Adipocyte (in vitro differentiated cells): ENCODE results near the gene RASA3.

Source experiments
- DNase-seq: peaks from one replicate; pipeline ENCODE4 v3.0.0-alpha.2; 2015; ENCODE audit warnings: low read depth
- H3K27me3 ChIP-seq: replicated peaks from 2 replicates; pipeline ENCODE4 v1.7.0; 2013; ENCODE audit warnings: mild to moderate bottlenecking, low read length, moderate library complexity; ENCODE audit not compliant: control insufficient read depth, insufficient read depth
- H3K36me3 ChIP-seq: 2 replicates; pipeline ENCODE4 v1.7.0; 2013; ENCODE audit warnings: low read length, mild to moderate bottlenecking, moderate library complexity; ENCODE audit not compliant: control insufficient read depth, insufficient read depth, severe bottlenecking
- H3K4me1 ChIP-seq: 2 replicates; pipeline ENCODE4 v1.7.0; 2013; ENCODE audit warnings: mild to moderate bottlenecking, low read length, moderate library complexity; ENCODE audit not compliant: control insufficient read depth, insufficient read depth
- H3K4me3 ChIP-seq: 2 replicates; pipeline ENCODE4 v1.7.0; 2013; ENCODE audit warnings: mild to moderate bottlenecking, low read length, moderate library complexity
- H3K9ac ChIP-seq: 2 replicates; pipeline ENCODE4 v1.7.0; 2013; ENCODE audit warnings: mild to moderate bottlenecking, low read length, moderate library complexity
- H3K9me3 ChIP-seq: 2 replicates; pipeline ENCODE4 v1.7.0; 2013; ENCODE audit warnings: mild to moderate bottlenecking, low read length, moderate library complexity; ENCODE audit not compliant: control insufficient read depth

Gene RASA3

DNA sequence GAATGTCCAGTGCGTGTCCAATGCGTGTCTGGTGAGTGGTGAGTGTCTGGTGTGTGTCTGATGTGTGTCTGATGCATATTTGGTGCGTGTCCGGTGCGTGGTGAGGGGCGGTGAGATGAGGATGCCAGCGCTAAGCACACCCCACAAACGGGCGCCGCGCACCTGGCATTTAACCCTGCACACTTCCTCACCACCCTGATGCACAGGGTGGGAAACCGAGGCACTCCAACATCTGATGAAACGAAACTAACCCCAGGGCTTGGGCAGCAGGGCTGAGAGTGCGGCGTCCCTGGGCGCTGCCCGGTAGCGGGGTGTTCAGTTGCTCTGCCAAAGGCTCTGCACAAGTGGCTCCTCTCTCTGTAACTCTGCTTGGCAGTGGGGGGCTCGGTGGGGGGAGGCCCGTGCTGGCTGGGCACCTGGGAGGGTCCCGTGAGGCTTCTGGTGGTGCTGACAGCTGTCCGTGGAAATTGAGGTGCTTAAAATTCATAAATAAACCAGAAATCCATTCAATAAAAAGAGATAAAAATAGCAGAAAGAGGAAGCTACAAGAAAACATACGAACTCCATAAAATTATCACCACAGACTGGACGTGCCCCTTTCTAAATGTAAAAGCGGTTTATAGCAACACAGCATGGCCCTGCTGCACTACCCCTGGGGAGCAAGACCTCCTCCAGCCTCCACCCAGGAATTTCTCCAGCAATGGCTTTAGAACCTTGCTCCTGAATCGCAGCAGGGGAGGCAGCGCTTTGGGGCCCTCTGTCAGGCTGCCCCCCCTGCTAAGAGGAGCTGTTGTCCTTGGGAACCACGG, 76.0 kb downstream of the RASA3 start:
- no peak for DNase-seq
- peaks cover 29% of the 10 kb centered on the region for H3K36me3 ChIP-seq
- H3K4me1 ChIP-seq, result peaks cover 36% of the 10 kb centered on the region
- no peaks in the 10 kb centered on the region for H3K9me3 ChIP-seq
- H3K4me3 ChIP-seq, result no peak overlapping the region
- no peaks in the 10 kb centered on the region for H3K27me3 ChIP-seq
- peak overlapping the region; percentile 59 for H3K9ac ChIP-seq

DNA sequence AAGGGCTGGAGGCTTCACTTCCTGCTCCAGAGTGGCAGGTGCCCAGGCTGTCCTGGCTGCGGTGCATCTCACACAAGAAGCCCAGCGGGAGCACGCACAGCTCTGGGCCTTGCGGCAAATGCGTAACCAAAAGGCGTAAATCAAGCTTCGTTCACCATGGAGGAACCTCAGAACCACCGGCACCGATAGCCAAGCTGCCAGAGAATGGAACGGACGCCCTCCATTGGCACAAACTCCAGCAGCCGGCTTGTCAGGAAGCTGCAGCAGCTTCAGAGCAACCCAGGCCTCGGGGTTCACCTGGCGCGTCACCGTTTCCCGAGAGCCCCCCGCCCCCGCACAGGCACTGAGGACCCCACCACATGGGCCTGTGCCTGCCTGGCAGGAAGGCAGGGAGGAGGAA, 76.7 kb downstream of the RASA3 start:
- H3K4me1 ChIP-seq, result peaks cover 36% of the 10 kb centered on the region
- no peak overlapping the region for H3K4me3 ChIP-seq
- H3K36me3 ChIP-seq, result peaks cover 29% of the 10 kb centered on the region
- no peak overlapping the region for H3K9ac ChIP-seq
- no peak for DNase-seq
- H3K27me3 ChIP-seq, result no peaks in the 10 kb centered on the region
- no peaks in the 10 kb centered on the region for H3K9me3 ChIP-seq

DNA sequence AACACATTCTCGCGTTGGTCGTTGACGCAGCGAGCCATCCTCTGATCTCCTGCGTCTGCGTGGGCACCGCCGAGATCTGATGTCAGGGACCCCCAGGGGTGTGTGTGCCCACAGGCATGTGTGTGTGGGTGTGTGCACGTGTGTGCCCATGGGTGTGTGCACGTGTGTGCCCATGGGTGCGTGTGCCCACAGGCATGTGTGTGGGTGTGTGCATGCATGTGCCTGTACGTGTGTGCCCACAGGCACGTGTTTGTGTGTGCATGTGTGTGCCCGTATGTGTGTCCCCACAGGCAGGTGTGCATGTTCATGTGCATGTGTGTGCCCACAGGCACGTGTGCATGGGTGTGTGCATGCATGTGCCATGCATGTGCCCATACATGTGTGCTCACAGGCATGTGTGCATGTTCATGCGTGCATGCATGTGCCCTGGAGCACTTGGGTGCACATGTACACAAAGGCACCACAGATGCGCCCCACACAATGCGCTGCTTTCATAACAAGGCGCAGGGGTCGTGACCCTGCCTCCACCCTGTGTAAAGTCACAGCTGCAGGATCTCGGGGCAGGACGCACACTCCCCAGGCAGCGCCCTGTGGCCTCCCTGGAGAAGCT, 77.5 kb downstream of the RASA3 start:
- H3K9ac ChIP-seq, result no peak overlapping the region
- no peaks in the 10 kb centered on the region for H3K9me3 ChIP-seq
- H3K36me3 ChIP-seq, result peaks cover 33% of the 10 kb centered on the region
- DNase-seq, result no peak
- no peak overlapping the region for H3K4me3 ChIP-seq
- H3K27me3 ChIP-seq, result no peaks in the 10 kb centered on the region
- peaks cover 31% of the 10 kb centered on the region for H3K4me1 ChIP-seq

DNA sequence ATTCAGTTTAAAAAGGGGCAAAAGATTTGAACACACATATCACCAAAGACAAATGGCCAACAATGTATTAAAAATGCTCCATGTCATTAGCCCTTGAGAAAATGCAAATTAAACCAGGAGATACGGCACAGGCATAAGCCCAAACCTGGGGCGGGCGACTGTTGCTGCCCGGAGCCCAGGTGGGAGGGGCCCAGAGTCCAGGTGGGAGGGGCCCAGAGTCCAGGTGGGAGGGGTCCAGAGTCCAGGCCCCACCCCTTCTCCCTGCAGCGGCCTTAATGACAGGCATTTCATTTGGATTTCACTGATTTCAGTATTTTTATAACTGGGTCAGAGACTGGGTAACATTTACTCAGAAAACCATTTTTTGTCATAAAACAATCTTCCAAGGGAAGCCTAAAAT, 78.2 kb downstream of the RASA3 start:
- peaks cover 29% of the 10 kb centered on the region for H3K36me3 ChIP-seq
- no peak for DNase-seq

DNA sequence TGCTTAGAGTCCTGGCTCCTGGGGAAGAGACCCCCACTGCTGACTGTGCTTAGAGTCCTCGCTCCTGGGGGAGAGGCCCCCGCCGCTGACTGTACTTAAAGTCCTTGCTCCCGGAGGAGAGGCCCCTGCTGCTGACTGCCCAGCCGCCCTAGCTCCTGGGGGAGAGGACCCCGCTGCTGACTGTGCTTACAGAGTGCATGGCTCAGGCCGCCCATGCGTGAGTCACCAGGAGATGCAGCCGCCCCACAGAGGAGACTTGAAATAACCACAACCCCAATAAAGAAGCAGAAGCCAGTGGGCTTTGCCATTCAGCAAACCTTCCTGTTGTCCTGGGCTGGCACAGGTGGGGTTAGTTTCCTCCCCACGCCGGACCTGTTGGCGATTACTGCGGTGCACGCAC, 79.4 kb downstream of the RASA3 start:
- DNase-seq, result peak; percentile 41
- Histone ChIP-seq H3K9me3 (no peaks in the 10 kb centered on the region), H3K4me1 (peaks cover 29% of the 10 kb centered on the region), H3K36me3 (peaks cover 25% of the 10 kb centered on the region), H3K27me3 (no peaks in the 10 kb centered on the region), H3K9ac (peak overlapping the region; percentile 72), H3K4me3 (no peak overlapping the region)

More for the DNA sequence above, 78.2 kb downstream of the RASA3 start:
- H3K9me3 ChIP-seq, result no peaks in the 10 kb centered on the region
- no peak overlapping the region for H3K4me3 ChIP-seq
- H3K4me1 ChIP-seq, result peaks cover 29% of the 10 kb centered on the region
- no peak overlapping the region for H3K9ac ChIP-seq
- H3K27me3 ChIP-seq, result no peaks in the 10 kb centered on the region

DNA sequence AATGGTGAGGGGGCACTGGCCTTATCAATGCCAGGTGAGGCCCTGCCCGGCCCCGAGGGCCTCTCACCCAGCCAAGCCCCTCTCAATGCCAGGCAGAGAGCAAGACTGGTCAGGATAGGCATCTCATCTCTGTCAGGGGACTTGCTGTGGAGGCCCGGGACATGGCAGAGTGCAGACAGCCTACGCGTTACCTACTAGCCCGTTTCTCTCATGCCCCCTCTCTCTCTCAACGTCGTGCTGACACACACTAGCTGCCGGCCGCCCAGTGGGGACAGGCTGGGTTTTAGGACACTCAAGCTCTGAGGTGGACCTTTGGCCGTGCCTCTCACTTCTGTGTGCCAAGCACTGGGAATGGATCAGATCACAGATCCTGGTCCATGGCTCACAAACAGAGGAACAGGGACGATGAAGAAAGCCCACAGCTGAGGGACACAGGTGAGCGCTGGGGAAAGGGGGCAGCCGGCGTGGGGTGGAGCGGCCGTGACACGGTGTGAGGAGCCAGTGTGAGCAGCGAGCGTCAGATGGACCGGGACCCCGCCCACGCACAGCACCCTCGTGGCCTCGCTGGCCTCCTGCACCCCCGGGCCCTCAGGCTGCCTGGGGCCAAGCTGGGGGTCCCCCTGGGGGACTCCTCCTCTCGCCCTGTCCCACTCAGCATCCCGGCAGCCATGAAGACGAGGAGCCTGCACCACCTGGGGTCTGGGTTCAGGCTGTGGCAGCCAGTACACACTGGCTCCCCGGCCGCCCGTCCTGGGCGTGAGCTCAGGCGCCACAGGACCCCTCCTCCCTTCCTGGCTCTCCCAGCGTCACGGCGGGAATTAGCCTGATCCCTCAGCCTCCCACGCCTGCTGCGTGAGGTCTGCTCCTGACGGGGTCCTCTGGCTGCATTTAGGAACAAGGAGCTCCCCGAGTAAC, 81.6 kb downstream of the RASA3 start:
- Histone ChIP-seq H3K36me3 (peaks cover 23% of the 10 kb centered on the region), H3K9ac (no peak overlapping the region), H3K27me3 (no peaks in the 10 kb centered on the region), H3K4me1 (peaks cover 30% of the 10 kb centered on the region), H3K4me3 (no peak overlapping the region), H3K9me3 (no peaks in the 10 kb centered on the region)
- DNase-seq, result no peak

DNA sequence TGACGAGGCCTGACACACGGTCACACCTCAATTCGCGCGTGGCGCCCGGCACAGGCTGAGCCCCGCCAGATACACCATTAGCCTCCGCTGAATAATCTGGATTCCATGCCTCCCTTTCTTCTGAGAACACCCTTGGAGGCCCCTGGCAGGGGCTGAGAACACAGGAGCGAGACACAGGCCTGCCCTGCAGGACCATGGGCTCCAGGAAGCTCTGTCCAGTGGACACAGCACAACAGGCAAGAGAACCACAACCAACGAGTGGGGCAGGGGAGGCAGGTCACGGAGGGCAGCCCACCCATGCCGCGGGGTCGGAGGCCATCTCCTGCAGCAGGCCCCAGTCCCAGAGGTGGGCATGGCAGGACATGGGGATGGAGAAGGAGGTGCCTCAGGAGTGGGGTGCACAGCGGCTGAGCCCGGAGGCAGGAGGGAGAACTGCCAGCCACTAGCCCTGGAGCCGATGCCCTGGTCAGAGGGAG, 82.8 kb downstream of the RASA3 start:
- H3K36me3 ChIP-seq, result peaks cover 12% of the 10 kb centered on the region

DNA sequence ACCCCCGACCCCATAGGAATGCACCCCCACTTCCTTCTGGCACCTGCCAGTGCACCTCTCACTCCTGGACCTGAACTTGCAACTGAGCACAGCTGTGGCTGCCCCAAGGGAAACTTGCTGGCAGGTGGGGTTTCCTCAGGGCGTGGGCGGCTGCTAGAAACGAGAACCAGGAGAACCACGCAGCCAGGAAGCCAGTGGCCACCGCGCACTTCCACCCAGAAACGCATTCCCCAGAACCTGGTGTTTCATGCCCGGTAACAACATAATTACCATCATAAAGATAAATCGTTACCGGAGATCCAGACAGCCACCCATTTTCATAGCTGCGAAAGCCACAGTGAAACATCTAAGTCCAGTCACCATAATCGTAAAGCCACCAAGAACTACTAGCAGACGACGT, 83.4 kb downstream of the RASA3 start:
- Histone ChIP-seq H3K27me3 (no peaks in the 10 kb centered on the region), H3K36me3 (peaks cover 11% of the 10 kb centered on the region), H3K9me3 (no peaks in the 10 kb centered on the region), H3K9ac (no peak overlapping the region), H3K4me1 (peaks cover 40% of the 10 kb centered on the region), H3K4me3 (no peak overlapping the region)
- DNase-seq, result no peak

More for the DNA sequence above, 82.8 kb downstream of the RASA3 start:
- Histone ChIP-seq H3K27me3 (no peaks in the 10 kb centered on the region), H3K4me3 (no peak overlapping the region), H3K9ac (no peak overlapping the region), H3K9me3 (no peaks in the 10 kb centered on the region), H3K4me1 (peaks cover 39% of the 10 kb centered on the region)
- DNase-seq, result no peak

DNA sequence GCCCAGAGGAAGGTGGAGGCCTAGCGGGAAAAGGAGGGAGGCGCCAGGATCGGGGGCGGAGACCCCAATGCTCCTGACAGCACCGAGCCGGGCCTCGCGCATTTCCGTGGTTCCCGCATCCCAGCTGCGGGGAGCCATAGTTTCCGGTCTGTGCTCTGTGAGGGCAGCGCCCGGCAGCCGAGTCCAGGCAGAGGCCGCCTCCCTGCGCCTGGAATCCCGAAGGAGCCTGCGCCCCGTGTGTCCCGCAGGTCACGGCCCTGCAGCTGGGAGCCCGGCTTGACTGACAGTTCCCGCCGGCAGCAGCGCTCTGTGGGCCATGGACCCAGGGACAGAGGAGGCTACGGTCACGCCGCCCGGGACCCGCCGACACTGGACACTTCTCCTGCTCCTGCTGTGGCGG, 84.0 kb downstream of the RASA3 start:
- Histone ChIP-seq H3K9ac (no peak overlapping the region), H3K4me3 (no peak overlapping the region), H3K4me1 (peaks cover 37% of the 10 kb centered on the region), H3K9me3 (no peaks in the 10 kb centered on the region), H3K36me3 (peaks cover 11% of the 10 kb centered on the region), H3K27me3 (no peaks in the 10 kb centered on the region)
- DNase-seq, result no peak

DNA sequence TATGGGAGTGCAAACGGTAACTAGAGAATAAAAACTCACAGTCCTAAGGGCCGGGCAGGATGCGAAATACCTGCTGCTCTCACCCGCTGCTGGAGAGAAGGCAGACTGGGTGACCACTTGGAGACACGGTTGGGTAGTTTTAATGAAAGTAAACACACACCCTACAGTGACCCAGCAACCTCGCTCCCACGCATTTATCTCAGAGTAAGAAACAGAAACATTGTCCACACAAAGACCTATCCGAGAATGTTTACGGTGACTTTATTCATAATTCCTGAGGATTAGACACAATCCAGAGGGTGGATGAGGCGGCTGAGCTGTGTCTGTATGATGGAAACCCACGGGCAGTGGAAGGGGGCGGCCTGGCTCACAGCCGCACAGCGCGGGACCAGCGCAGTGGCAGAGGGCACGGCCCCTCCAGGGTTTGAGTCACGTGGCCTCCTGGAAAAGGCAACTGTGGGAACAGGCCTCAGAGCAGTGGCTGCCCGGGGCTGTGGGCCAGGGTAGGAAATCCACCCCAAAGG, 85.0 kb downstream of the RASA3 start:
- Histone ChIP-seq H3K4me3 (no peak overlapping the region), H3K4me1 (peaks cover 37% of the 10 kb centered on the region), H3K9me3 (no peaks in the 10 kb centered on the region), H3K27me3 (no peaks in the 10 kb centered on the region), H3K9ac (peak overlapping the region; percentile 45), H3K36me3 (peaks cover 11% of the 10 kb centered on the region)
- DNase-seq, result no peak
